ENCODE measurements around the gene EDN2. TPM values are rescaled to one million over a fixed set of nuclear protein-coding genes. Genes with fewer than 3 reads are reported as not detected.

The EDN2 gene
- total and polyA plus RNA-seq, 2 donors (not counting 1 experiment from before 2014, with no cell fraction given): not detected

DNA sequence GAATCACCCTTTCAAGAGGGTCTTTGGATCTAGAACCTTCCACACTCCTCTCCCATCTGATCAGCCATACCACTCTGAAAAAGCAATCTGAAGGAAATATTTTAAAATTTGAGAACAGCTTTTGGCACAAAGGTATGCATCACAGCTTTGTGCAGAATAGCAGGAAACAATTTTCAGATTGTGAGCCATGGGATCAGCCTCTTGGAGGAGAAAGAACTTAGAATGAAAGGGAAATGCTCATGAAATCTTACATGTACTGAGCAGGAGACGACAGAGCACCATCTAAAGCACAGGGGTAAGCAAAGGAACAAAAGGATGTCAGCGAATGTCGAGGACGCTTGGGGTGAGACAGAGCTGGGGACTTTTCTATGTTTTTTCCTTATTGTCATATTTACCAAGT is 54.4 kb downstream of the EDN2 start:
- H3K27ac Mint-ChIP-seq: no peak overlapping the region

GRCh38 chr1:41429641-41430035 is 54.8 kb downstream of the EDN2 start:
- Histone ChIP-seq H3K4me1 (ENCODE audit: control insufficient read depth in 2 of 2, insufficient read depth in 2 of 2, low read length in 2 of 2) (no peaks in the 10 kb centered on the region), H3K27me3 (replicated peaks in 1 of 4; ENCODE audit: control extremely low read depth in 1 of 4, control insufficient read depth in 3 of 4, insufficient read depth in 4 of 4, low read length in 3 of 4) (peaks cover 0 to 2% (median 0%) of the 10 kb centered on the region in 4 experiments), H3K36me3 (replicated peaks in 1 of 2; ENCODE audit: control extremely low read depth in 1 of 2, control insufficient read depth in 1 of 2, extremely low read depth in 1 of 2, insufficient read depth in 2 of 2, low read length in 1 of 2) (no peaks in the 10 kb centered on the region), H3K27ac (ENCODE audit: low read length in 2 of 2) (no peak overlapping the region), H3K9ac (ENCODE audit: low read length) (no peak overlapping the region), H3K4me3 (ENCODE audit: control extremely low read depth in 1 of 5, extremely low read depth in 1 of 5, insufficient read depth in 1 of 5, low read depth in 2 of 5, low read length in 4 of 5) (no peak overlapping the region), H4K20me1 (ENCODE audit: control insufficient read depth, insufficient read depth, low read length, poor library complexity, severe bottlenecking) (no peaks in the 10 kb centered on the region), H3K9me3 (ENCODE audit: control extremely low read depth in 1 of 3, control insufficient read depth in 2 of 3, insufficient read depth in 1 of 3, low read length in 2 of 3) (no peaks in the 10 kb centered on the region), H3K79me2 (ENCODE audit: control insufficient read depth, insufficient read depth, low read length) (no peaks in the 10 kb centered on the region), H2AFZ (ENCODE audit: insufficient read depth, low read depth, low read length, poor library complexity, severe bottlenecking) (no peak overlapping the region), H3K4me2 (replicated peaks; ENCODE audit: low read depth, low read length, poor library complexity, severe bottlenecking) (no peak overlapping the region)
- Mint-ChIP-seq H3K4me3 (no peak overlapping the region), H3K9me3 (ENCODE audit: insufficient read depth) (no peaks in the 10 kb centered on the region), H3K27ac (no peak overlapping the region), H3K27me3 (peaks cover 20% of the 10 kb centered on the region), H3K4me1 (no peaks in the 10 kb centered on the region)
- ATAC-seq (ENCODE audit: low read depth) (no peak), DNase-seq (no peak)
- ChIA-PET POLR2A (no interaction called here), CTCF (interaction anchor here (2.0 kb wide), 1 partner anchor 12 kb away, joined by 5 read pairs; no protein-coding TSS in a partner anchor)
- 69% methylated on average over 5 of the region's 5 CpGs for WGBS (ENCODE audit: insufficient coverage)
- intact Hi-C loops (cut with micrococcal nuclease): no loop called here
- no peak for TF ChIP-seq EZH2 (IDR thresholded peaks at IDR 0.05; ENCODE audit: borderline replicate concordance, insufficient read depth, low read depth, low read length, poor library complexity, severe bottlenecking)
- TF ChIP-seq, protein P1, sequence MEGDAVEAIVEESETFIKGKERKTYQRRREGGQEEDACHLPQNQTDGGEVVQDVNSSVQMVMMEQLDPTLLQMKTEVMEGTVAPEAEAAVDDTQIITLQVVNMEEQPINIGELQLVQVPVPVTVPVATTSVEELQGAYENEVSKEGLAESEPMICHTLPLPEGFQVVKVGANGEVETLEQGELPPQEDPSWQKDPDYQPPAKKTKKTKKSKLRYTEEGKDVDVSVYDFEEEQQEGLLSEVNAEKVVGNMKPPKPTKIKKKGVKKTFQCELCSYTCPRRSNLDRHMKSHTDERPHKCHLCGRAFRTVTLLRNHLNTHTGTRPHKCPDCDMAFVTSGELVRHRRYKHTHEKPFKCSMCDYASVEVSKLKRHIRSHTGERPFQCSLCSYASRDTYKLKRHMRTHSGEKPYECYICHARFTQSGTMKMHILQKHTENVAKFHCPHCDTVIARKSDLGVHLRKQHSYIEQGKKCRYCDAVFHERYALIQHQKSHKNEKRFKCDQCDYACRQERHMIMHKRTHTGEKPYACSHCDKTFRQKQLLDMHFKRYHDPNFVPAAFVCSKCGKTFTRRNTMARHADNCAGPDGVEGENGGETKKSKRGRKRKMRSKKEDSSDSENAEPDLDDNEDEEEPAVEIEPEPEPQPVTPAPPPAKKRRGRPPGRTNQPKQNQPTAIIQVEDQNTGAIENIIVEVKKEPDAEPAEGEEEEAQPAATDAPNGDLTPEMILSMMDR (IDR thresholded peaks at IDR 0.05): no peak

More for the DNA sequence above, 54.4 kb downstream of the EDN2 start:
- ChIA-PET CTCF (interaction anchor here (1.0 to 2.0 kb wide), 2 partner anchors 10 to 13 kb away, joined by 4 to 5 read pairs; no protein-coding TSS in a partner anchor), POLR2A (no interaction called here)
- Histone ChIP-seq H3K4me1 (ENCODE audit: control insufficient read depth in 2 of 2, insufficient read depth in 2 of 2, low read length in 2 of 2) (no peaks in the 10 kb centered on the region), H2AFZ (ENCODE audit: insufficient read depth, low read depth, low read length, poor library complexity, severe bottlenecking) (no peak overlapping the region), H4K20me1 (ENCODE audit: control insufficient read depth, insufficient read depth, low read length, poor library complexity, severe bottlenecking) (no peaks in the 10 kb centered on the region), H3K79me2 (ENCODE audit: control insufficient read depth, insufficient read depth, low read length) (no peaks in the 10 kb centered on the region), H3K9ac (ENCODE audit: low read length) (no peak overlapping the region), H3K27me3 (replicated peaks in 1 of 4; ENCODE audit: control extremely low read depth in 1 of 4, control insufficient read depth in 3 of 4, insufficient read depth in 4 of 4, low read length in 3 of 4) (peaks cover 0 to 2% (median 0%) of the 10 kb centered on the region in 4 experiments), H3K4me2 (replicated peaks; ENCODE audit: low read depth, low read length, poor library complexity, severe bottlenecking) (no peak overlapping the region), H3K9me3 (ENCODE audit: control extremely low read depth in 1 of 3, control insufficient read depth in 2 of 3, insufficient read depth in 1 of 3, low read length in 2 of 3) (no peaks in the 10 kb centered on the region), H3K27ac (ENCODE audit: low read length in 2 of 2) (no peak overlapping the region), H3K36me3 (replicated peaks in 1 of 2; ENCODE audit: control extremely low read depth in 1 of 2, control insufficient read depth in 1 of 2, extremely low read depth in 1 of 2, insufficient read depth in 2 of 2, low read length in 1 of 2) (no peaks in the 10 kb centered on the region), H3K4me3 (ENCODE audit: control extremely low read depth in 1 of 5, extremely low read depth in 1 of 5, insufficient read depth in 1 of 5, low read depth in 2 of 5, low read length in 4 of 5) (no peak overlapping the region)
- no CpG with 5 or more reads among the region's 4 CpGs for WGBS (ENCODE audit: insufficient coverage)
- intact Hi-C loops (cut with micrococcal nuclease): no loop called here
- no peak overlapping the region for H3K4me3 Mint-ChIP-seq
- H3K27me3 Mint-ChIP-seq: peaks cover 25% of the 10 kb centered on the region
- no peak for ATAC-seq (ENCODE audit: low read depth)
- no peaks in the 10 kb centered on the region for H3K4me1 Mint-ChIP-seq
- no peak for TF ChIP-seq EZH2 (IDR thresholded peaks at IDR 0.05; ENCODE audit: borderline replicate concordance, insufficient read depth, low read depth, low read length, poor library complexity, severe bottlenecking)
- TF ChIP-seq, protein P1 (IDR thresholded peaks at IDR 0.05): no peak
- DNase-seq: no peak
- H3K9me3 Mint-ChIP-seq (ENCODE audit: insufficient read depth): no peaks in the 10 kb centered on the region

Small RNA genes within 50 kb of the gene (small RNA-seq; reads per million reads assigned to genes)
- not detected for gene RNA5SP45 (ENCODE audit: insufficient read length, low read depth, low replicate concordance)

Other genes with a start within 250 kb of the EDN2 start
- 27.1 and 29.4 TPM in 2 replicates for gene SCMH1, start 242.4 kb downstream of the EDN2 start, total RNA-seq
- gene SCMH1, start 242.4 kb downstream of the EDN2 start, polyA plus RNA-seq: 23.2 and 33.3 TPM in 2 replicates
- 0.15 and 0.17 TPM in 2 replicates for gene FOXO6, start 123.2 kb downstream of the EDN2 start, total RNA-seq
- gene FOXO6, start 123.2 kb downstream of the EDN2 start, polyA plus RNA-seq: 0.06 and 0.50 TPM in 2 replicates

All from B cell (primary cell).